GM18951 (cell line): ENCODE data around the gene SNRNP40.

Experiments
- POLR2A ChIP-seq: IDR thresholded peaks from 4 replicates; pipeline ENCODE4 v1.6.1; 2011; ENCODE audit warnings: mild to moderate bottlenecking; ENCODE audit not compliant: insufficient read length, insufficient read depth; ENCODE audit errors: extremely low read depth
- in situ Hi-C: fragments of 300-500 bp; cut with MboI; formaldehyde crosslinking; loops from one replicate; pipeline ENCODE4 v1.12.0; 2022; ENCODE audit warnings: low sequenced_read_pairs, mixed read lengths, inconsistent platforms; ENCODE audit not compliant: unreplicated experiment

The SNRNP40 gene

DNA sequence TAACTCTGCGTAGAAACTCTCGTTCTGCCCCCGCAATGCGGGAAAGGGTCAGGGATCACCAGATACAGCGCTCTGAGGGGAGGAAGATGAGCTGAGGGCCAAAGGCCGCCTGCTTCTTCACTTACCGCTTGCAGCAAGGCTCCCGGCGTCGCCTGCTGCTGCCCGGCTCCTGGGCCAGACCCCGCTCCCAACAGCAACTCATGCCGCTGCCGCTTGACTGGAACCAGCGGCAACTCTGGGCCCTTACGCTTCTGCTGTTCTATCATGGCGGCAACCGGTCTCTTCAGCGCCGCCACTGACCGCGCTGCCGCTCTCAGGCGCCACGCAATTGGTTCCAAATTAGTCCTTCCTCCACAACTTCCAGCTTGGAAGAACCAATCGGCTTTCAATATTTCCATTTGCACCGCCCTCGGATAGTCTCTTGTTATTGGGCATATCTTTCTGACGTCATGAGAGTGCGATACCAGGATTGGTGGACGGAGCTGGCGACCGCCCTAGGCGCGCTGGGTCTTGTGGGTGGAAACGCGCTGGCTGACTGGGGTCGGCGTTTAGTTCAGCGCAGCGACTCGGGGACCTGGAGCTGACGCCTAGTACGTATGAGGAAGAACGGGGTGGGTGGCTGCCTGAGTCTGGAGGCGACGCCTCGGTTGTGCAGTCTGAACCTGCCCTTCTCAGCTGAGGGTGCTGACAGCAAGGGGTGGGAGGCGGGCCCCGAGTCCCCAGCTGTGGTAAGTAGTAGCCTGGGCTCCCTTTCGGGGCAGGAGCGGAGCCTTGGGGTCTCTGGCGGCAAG, at the start of gene SNRNP40, which contains the start of gene ZCCHC17:
SNRNP40 (minus strand) TSS at position 303 of the 791 bp plus-strand sequence; CDS start at position 266, 37 bp downstream.
ZCCHC17 (plus strand) TSS at position 547 of the 791 bp plus-strand sequence. CDS start 13,067 bp downstream, outside the sequence.
- in situ Hi-C loops, result no loop called here

DNA sequence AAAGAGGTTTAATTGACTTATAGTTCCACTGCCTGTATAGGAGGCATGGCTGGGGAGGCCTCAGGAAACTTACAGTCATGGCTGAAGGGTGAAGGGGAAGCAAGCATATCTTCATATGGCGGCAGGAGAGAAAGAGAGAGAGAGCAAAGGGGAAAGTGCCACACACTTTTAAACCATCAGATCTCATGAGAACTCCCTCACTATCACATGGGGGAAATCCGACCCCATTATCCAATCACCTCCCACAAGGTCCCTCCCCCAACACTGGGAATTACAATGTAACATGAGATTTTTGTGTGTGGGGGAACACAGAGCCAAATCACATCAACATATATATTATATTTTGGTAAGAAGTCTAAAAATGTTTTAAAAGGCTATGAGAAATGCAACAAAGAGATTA, 49.0 kb upstream of the SNRNP40 start:
- in situ Hi-C loops, result no loop called here
- TF ChIP-seq POLR2A, result no peak

More for the DNA sequence above, at the start of gene SNRNP40, which contains the start of gene ZCCHC17:
- TF ChIP-seq POLR2A, result peak; percentile 91

GRCh38 chr1:31344503-31344902, 47.9 kb upstream of the SNRNP40 start:
- in situ Hi-C loops, result no loop called here
- TF ChIP-seq POLR2A, result no peak

DNA sequence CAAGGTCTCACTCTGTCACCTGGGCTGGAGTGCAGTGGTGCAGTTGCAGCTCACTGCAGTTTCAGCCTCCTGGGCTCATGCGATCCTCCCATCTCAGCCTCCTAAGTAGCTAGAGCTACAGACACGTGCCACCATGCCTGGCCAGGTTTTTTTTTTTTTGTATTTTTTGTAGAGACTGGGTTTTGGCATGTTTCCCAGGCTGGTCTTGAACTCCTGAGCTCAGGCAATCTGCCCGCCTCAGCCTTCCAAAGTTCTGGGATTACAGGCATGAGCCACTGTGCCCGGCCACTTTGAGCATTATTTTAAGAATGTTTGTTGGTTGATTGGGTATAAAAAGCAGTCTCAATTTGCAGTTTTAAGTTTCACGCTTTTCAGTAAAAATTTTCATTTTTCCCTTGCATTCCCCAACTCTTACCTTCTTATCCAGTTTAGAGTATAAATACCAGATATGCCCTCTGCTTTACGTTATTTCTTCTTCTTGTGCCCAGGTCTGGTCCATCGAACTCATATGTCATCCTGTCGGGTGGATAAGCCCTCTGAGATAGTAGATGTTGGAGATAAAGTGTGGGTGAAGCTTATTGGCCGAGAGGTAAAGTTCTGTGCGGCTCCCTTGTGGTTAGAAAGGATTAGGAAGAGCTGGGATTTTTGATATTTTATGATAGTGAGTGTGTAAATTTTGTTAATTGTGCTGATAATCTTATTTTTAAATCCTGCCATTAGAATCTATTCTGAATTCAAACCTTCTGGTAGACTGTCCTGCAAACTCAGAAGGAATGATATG, 40.3 kb upstream of the SNRNP40 start:
- in situ Hi-C loops, result no loop called here
- TF ChIP-seq POLR2A, result no peak

- no peak for TF ChIP-seq POLR2A
- in situ Hi-C loops, result no loop called here
Observed at GRCh38 chr1:31335007-31335406, 38.4 kb upstream of the SNRNP40 start.

GRCh38 chr1:31327381-31327780, 30.8 kb upstream of the SNRNP40 start:
- in situ Hi-C loops, result no loop called here
- no peak for TF ChIP-seq POLR2A

DNA sequence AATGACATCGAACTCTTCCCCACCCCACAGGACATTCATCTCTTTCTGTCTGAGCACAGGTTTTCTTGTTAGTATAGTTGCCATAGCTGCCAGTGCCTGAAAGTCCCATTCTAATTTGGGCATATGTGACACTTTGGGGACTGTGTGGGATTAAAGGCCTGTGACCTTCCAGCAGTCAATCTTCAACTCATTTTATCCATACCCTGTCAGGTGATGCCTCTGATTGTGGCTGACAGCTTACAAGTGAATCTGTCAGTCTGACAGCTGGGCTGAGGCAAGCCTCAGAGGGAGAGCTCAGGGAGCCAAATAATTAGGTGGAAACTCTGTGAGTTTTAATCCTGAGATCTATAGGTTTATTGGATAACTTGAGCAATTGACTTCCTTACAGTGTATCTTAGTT, 29.9 kb upstream of the SNRNP40 start:
- TF ChIP-seq POLR2A, result no peak
- in situ Hi-C loops, result no loop called here

DNA sequence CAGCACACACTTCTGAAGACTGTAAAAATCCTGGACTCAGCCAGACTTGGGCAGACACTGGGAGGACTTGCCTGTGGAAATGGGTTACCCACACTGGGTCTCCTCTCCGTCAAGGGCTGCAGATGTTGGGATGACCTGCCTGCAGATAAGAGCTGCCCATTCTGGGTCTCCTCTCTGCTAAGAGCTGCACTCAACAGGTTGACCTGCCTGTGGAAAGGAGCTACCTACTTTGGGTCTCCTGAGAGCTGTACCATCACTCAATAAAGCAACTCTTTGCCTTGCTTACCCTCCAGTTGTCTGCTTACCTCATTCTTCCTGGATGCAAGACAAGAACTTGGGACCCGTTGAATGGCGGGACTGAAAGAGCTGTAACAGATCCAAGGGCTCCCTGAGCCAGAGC, 28.4 kb upstream of the SNRNP40 start:
- in situ Hi-C loops, result no loop called here
- TF ChIP-seq POLR2A, result no peak

GRCh38 chr1:31324093-31324492, 27.5 kb upstream of the SNRNP40 start:
- in situ Hi-C loops, result no loop called here
- TF ChIP-seq POLR2A, result no peak

DNA sequence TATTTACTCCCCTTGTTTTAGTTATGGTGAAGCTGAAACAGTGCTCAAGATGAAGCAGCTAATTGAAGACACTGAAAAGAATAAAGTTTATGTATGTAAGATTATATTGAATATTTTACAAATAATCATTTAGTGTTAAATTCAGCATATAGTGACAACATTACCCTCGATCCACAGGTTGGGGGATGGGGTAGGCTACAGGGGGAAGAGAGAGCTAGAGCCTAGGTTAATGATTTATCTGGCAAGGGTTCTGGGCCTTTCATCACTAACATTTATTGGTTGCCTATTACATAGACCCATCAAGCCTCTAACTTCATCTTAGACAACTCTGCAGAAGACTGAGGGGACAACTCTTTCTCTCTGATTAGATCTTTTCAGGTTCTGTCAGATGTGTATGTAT, 21.6 kb upstream of the SNRNP40 start:
- TF ChIP-seq POLR2A, result no peak

DNA sequence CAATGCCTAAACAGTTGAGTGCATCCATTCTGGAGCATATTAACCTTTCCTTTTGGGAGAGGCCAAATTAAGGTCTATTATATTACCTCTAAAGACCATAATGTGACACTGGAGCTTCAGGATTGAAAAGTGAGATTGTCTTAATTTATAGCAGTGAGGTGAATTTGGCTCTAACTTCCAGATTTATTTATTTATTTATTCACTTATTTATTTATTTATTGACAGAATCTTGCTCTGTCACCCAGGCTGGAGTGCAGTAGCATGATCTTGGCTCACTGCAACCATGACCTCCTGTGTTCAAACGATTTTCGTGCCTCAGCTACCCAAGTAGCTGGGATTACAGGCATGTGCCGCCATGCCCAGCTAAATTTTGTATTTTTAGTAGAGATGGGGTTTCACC, 19.3 kb upstream of the SNRNP40 start:
- in situ Hi-C loops, result no loop called here
- TF ChIP-seq POLR2A, result no peak

More for the DNA sequence above, 21.6 kb upstream of the SNRNP40 start:
- in situ Hi-C loops, result no loop called here

- in situ Hi-C loops, result no loop called here
- no peak for TF ChIP-seq POLR2A
Observed at GRCh38 chr1:31310198-31310597, 13.6 kb upstream of the SNRNP40 start.

- in situ Hi-C loops, result no loop called here
- no peak for TF ChIP-seq POLR2A
Observed at GRCh38 chr1:31308036-31308435, 11.4 kb upstream of the SNRNP40 start.
